GM18907 (cell line): ENCODE measurements around the gene FOXRED1.
"Not testable (repeated sequence)": the region's sequence is repeated elsewhere in the genome, so short reads cannot be mapped to it uniquely, and the experiment has no call there.

Source experiments
- ATAC-seq: cut with Tn5 transposase; IDR thresholded peaks from one replicate; pipeline ENCODE4 v1.9.1; 2021; ENCODE audit warnings: mild to moderate bottlenecking, moderate library complexity; ENCODE audit not compliant: unreplicated experiment

FOXRED1 gene

DNA sequence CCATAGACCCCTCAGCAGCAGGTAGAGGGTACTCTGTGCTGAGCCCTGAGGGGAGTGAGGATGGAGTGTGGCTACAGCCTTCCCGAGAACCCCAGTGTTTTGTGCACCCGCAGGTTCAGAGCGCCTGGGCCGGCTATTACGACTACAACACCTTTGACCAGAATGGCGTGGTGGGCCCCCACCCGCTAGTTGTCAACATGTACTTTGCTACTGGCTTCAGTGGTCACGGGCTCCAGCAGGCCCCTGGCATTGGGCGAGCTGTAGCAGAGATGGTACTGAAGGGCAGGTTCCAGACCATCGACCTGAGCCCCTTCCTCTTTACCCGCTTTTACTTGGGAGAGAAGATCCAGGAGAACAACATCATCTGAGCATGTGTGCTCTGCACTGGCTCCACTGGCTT is 8.4 kb downstream of the FOXRED1 start:
- no peak for ATAC-seq

DNA sequence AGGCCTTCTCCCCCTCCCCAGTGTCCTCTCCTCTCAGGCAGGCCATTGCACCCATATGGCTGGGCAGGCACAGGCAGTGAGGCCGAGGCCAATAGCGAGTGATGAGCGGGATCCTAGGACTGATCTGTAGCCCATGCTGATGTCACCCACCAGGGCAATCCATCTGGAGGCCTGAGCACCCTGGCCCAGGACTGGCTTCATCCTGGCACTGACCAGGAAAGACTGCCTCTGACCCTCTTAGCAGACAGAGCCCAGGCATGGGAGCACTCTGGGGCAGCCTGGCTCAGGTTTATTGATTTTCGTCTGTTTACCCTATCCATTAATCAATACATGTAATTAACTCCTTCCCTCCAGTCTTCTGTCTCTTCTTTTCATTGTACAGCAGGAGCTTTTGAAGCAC is 8.8 kb downstream of the FOXRED1 start:
- no peak for ATAC-seq

DNA sequence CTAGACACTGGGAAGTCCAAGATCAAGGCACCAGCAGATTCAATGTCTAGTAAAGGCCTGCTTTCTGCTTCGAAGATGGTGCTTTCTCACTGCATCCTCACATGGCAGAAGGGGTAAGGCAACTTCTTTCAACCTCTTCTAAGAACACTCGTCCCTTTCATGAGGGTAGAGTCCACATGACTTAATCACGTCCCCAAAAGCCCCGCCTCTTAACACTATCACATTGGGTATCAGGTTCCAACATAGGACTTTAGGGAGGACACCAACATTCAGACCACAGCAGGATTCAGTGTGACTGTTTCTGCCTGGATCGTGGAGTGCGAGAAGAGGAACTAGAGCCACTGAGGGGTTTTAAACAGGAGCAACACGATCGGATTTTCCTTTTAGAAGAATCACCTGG is 10.2 kb downstream of the FOXRED1 start:
- ATAC-seq = no peak

DNA sequence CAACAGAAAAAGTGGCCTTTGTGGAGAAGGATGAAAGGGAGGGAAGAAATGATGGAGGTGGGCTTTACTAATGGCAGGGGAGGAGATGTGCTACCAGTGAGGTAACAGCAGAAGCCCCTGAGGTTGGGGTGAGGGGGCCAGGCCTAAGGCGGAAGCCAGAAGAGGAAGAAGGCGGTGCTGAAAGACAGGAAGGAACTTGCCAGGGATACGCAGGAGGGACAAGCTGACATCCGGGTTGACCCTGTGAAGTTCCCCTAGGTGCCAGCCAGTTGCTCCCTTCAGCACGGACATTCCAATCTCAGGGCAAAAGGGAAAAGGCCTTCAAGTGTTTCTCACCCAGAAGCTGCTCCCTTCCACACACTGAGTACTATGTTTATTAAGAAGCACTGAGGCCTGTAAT is 11.6 kb downstream of the FOXRED1 start:
- ATAC-seq = no peak

DNA sequence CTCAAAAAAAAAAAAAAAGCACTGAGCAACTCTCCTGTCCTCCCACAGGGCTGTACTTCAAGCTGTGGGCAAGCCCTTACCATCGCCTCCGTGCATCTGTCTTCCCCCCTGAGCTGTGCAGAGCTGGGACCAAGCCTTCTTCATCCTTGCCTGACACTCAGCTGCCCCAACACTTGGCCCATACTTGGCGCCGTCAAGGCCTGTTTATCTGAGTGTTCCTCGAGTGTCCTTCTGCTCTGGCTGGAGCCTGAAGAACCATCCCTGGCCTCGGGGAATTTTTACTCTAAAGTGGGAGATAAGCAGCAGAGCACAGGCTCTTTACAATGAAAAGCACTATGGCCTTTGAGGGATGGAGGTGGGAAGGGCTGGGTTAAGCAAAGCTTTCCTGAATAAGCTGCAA is 12.3 kb downstream of the FOXRED1 start:
- ATAC-seq = no peak

DNA sequence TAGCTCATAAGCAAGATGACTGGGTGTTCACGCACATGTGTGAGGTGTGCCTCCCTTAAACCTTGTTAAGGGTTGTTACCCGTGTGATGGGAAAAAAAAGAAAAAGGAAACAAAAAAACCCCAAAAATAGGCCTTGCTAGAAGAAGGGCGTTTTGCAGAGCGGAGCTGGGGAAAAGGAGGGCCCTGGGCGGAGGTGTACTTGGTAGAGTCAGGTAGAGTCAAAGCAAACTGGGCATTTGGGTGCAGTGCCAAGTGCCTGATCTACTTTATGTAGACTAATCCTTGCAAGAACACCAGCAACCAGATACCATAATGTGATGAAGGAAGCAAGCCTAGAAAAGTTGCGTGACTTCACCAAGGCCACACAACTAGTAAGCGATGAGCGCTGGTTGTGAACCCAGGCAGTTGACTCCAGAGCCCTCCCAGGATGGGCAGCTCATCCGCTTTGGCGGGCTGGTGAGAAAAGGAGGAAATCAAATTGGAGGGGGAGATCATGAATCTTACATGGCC is 12.8 kb downstream of the FOXRED1 start:
- no peak for ATAC-seq

DNA sequence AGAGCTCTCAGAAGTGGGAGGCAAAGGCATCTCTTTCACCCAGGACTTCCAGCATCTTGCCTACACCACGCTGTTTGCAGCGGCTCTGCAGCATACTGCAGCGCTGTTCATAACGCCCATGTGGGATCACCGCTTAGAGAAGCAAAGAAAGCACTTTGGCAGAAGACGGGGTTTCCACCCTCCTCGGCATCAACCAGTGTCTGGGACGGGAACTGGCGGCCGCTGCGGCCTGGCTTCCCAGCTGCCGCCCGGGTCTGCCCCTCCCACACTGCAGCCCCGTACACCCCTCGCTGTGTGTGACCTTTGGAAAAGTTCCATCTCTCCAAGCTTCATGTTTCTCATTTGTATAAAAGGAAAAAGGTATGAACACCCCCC is 13.4 kb downstream of the FOXRED1 start:
- ATAC-seq = no peak

DNA sequence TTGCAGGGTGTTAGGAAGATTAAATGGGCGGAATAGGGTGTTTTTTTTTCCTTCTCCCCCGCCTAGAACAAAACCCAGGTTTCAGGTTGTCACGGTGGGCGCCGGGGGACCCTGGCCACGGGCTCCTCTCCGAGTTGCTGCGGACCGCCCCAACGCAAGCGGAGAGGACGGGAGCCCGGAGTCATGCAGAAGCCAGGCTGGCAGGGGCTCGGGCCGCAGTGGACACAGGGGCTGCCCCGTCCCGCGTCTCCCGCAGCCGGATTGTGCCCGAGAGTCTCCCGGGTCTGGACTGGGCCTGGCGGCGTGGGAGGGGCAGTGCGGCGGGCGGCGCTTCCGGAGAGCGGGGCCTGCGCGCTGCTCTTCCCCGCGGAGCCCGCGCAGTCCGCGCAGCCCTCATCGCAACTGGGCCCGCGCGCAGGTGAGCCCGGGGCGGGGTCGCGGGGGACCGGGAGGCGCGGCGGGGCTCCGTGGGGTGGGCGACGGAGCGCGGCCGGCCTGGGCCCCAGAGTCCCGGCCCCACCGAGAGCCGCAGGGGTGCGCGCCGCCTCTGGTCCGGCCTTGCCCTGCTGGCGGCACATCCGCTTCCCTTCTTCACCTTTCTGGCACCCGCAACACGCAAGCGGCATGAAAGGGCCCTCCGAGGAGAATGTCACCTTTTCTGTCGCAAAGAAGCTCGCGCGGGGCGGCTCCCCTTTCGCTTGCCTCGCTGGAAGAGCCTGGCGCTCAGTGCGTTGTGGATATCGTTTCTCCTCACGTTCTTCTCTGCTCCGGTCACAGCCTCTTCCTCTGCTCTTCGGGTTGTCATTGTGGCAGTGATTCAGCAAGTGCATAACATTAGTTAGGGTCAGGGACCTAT is 14.0 kb downstream of the FOXRED1 start, which contains the start of gene TIRAP:
TIRAP (plus strand) TSS at position 358 of the 856 bp plus-strand sequence. CDS start 7,802 bp downstream, outside the sequence.
- ATAC-seq = peak; percentile 71

DNA sequence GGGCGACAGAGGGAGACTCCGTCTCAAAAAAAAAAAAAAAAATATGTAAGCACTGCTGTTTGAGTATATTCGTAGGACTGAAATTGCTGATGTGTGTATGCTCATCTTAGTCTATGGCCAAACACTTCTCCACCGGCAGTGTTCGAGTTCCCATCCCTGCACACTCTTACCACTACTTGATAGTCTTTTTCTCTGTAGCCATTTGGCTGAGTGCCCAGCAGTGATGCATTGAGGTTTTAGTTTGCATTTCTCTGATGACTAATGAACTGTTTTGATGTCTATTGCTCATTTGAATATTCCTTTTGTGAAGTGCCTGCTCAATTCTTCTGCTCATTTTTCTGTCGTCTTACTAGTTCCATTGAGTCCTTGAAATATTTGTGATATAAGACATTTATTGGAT is 15.9 kb downstream of the FOXRED1 start:
- ATAC-seq = peak; percentile 57

DNA sequence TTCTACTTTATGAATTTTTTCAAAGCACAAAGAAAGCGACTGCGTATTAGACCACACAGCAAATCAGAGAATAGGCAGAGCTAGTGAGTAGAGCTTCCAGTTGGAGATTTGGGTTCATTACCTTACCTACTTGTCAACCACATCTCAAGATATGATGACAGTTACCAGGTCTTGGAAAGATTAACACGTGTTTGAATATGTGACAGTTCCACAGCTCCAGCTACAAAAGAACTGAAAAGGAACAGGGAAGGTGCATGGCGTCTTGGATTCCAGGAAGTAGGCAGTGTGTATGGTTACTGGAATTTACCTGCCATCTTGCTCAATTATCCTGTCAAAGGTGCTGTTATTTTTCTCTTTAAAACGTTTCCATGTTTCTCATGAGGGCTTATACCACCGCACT is 19.3 kb downstream of the FOXRED1 start:
- no peak for ATAC-seq

DNA sequence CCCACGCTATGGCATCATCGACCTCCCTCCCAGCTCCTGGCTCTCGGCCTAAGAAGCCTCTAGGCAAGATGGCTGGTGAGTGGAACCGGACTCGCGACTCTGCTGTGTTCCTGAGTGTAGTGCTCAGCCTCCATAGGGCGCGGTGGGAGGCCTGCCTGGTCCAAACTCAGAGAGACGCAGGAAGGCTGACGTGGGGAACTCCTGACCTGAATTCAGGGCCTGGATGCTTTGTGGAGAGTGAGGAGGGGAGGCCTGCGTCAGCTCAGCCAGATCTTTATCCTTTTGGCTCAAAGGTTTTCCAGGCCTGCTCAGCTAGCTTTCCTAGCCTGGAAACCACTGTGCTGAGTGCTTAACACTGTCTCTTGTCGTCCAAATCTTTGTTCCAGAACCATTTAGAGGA is 21.9 kb downstream of the FOXRED1 start:
- ATAC-seq = no peak

DNA sequence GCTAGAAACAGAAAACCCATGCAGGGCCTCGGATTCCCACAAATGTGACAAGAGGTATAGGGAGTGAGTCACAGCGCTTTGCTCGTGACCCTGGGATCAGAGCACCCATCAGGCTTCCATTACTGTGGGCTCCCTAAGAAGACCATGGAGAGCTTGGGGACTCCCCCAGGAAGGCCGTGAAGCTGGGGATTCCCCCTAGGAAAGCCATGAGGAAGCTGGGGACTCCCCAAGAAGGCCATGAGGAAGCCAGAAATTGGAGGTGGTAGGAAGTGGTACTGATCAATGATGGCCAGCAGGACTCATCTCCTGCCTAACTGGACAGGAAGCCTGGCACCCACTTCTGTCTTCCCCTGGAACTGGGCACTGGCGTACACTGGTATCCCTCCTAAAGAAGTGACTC is 24.8 kb downstream of the FOXRED1 start:
- no peak for ATAC-seq

DNA sequence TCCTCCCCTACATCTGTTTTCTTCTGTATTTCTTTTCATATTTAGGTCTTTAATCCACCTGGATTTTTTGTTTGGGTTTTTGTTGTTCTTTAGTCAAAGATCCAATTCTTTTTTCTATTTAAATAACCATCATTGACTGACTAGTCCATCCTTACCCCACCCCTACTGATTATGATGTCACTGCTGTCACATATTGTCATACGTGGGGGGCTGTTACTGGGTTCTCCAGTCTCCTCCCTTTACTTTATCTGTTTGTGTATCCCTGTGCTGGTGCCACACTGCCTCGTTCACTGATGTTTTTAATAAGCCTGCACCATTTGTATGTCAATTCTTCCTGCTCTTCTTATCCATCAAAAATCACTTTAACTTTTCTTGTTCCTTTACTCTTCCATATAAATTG is 28.1 kb downstream of the FOXRED1 start:
- no peak for ATAC-seq

DNA sequence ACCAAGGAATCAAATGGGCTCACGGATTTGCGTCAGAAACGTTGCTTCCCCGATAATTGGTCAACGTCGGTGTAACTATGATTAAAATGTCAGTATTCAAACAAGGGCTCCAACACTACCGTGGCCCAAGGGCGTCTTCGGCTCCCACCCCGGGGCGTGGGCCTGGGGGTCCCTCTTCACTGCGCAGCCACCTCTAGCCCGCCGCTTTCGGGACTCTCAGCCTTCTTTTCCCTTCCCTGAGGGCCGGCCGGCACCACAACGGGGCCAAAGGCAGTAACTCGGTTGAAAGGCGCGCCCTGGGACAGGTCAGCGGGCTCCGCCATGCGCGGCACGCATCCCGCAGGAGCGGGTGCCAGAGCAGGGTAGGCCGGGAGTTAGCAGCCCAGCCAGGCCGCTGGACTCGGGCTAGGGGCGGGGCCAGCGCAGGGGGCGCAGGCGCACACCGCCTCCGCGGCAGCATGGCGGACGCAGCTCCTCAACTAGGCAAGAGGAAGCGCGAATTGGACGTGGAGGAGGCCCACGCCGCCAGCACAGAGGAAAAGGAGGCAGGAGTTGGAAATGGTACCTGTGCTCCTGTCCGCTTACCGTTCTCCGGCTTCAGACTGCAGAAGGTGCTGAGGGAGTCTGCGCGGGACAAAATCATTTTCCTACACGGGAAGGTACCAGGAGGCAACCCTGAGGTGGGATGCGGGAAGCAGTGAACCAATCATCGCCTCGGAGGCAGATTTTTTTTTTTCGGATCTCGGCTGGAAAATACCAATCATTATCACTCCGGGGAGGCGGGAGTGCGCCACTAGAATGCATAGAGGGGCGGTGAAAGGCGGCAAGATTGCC is 34.9 kb downstream of the FOXRED1 start, which contains the start of gene DCPS:
DCPS (plus strand) TSS at position 438 of the 834 bp plus-strand sequence; CDS start at position 459, 21 bp downstream.
- peak; percentile 85 for ATAC-seq

DNA sequence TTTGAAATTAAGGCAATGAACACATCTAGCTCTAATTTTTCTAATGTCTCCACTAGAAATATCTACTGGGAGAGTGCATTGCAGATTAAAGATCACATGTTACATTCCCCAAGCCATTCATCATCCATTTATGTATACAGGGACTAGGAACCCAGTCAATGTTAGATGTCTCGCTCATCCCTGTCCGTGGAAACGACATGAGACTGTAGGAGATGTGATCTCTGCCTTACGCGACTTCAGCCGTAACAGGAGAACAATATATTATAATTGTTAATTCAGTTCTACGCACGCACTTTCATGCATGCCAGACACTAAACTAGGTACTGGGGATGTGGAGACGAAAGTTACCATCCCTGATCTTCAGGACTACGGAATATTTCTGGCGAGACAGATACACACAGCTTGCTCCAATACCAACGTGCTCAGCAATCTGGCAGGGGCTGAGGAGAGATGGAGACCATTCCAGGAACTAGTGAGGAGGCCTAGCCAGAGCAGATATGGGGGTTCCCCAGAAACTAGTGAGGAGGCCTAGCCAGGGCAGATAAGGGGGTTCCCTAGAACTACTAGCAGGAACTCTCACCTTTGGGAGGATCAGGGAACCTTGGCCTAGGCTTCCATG is 35.6 kb downstream of the FOXRED1 start:
- peak; percentile 37 for ATAC-seq

DNA sequence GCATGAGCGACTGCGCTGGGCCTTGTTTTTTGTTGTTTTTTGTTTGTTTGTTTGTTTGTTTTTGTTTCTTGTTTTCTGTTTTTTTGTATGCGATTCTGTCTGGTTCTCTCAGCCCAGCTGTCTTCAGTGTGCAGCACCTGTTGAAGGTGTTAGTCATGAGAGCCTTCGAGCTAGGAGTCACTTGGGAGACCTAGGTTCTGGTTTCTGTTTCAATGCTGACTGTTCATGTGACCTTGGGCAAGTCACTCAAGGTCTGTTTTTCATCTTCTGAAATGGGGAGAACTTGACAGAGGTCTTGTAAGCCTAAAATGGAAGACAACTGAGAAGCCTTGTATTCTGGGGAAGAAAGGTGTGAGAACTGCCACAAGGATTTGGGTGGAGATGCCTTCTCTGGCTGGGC is 36.7 kb downstream of the FOXRED1 start:
- ATAC-seq = peak; percentile 64

DNA sequence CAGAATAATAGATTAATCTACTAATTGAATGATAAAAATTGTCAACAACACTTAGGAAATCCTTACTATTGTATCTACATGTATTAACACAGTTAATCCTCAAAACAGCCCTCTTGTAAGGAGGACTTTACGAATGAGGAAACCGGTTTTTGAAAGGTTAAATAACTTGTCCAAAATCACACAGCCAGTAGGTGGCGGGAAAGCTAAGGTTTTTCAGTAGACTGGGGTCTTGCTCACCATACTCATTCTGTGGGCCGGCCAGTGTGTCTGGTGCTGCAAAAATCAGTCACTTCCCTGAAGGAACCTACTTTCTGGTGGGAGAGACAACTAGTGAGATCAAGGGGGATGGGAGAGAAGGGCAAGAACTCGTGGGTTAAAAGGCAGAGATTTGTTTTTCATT is 38.8 kb downstream of the FOXRED1 start:
- no peak for ATAC-seq

DNA sequence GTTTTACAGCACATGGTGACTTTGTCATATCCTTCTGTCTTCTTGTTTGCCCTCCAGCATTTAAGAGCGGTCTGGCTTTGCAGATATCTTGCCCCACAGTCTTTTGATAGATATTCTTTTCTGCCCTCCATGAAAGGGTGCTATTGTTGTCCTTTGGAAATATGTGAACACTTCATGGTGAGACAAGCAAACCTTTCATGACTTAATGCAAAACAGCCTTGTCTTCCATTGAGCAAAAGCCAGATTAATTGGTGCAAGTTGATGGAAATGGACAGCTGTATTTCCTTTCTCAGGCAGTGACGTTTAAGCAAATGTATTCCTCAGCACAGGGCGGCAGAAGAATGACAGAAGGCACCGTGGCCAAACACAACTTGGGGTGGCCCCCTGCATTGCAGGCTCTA is 39.3 kb downstream of the FOXRED1 start:
- no peak for ATAC-seq

DNA sequence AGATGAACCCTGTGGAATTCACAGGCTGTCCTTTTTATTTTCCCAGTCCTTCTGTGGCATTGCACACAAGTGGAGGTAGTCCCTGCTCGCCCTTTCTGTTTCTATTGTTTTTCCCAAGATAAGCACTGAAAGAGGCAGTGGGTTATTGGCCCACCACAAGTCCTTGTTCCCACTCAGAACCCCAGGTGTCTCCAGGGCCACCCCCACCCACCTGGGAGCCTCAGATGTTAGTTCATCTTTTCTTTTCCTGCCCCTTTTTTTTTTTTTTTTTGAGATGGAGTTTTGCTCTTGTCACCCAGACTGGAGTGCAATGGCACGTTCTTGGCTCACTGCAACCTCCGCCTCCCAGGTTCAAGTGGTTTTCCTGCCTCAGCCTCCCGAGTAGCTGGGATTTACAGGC is 39.8 kb downstream of the FOXRED1 start:
- ATAC-seq = not testable (repeated sequence)

DNA sequence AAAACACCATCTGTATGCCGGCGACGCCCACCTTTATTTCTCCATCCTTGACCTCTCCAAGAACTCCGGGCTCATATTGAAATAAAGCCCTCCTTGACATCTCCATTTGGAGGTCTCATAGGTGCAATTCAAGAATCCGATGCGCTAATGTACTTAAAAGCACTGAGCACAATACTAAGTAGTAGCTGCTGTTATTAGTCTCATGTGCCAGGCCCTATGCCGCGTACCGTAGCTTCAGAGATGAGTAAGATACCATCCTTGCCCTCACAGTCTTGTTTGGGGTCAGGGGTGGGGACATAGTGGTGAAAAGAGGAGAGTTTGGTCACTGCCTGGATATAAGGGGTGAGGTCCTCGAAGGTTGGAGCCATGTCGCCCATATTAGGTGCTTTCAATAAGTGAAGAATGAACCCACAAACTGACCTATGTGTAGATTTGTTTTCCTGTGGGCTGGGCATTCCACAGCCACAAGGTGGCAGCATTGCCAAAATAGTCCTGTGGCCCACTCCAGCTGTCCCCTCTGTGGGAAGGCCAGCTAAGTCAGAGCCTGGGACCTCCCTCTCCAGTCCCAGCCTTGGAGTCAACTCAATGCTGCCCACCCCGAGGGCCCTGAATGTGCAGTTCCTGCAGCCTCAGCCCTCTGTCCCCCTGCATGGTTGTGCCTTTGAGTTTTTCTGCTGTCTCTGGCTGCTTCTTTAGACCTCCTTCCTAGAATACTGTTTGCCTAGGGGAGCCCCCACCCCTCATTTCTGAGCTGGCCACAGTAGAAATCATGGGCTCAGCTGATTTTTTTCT is 41.4 kb downstream of the FOXRED1 start:
- ATAC-seq = peak; percentile 32

DNA sequence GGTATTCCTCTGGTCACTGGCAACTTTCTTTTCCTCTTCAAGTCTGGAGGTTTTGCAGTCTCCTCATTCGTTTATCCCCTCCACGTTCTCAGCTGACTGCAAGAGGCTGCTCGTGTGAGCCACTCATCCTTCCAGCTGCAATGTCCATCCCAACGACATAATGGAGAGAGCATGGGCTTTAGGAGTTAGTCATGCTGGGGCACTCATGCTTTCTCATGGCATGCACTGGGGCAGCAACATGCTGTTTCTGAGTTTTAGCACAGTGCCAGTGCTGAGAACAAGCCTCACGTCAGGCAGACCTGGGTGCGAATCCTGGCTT is 42.0 kb downstream of the FOXRED1 start:
- no peak for ATAC-seq
